Endothelial cell of umbilical vein (primary cell): ENCODE results near the gene CFAP61. TPM values are rescaled to one million over a fixed set of nuclear protein-coding genes. Genes with fewer than 3 reads are reported as not detected.

Experiments used
- BruUV-seq: library from RNA; stranded (reverse); fragments of 400-500 nt; replicated peaks from 2 replicates; lab custom pipeline; 2021; lab: Mats Ljungman, UMichigan
- CTCF ChIA-PET: fragments of 300-600, 350-600 bp; sonication (Branson Sonifier 250); formaldehyde crosslinking; loops from one replicate; lab custom pipeline; 2021; ENCODE audit warnings: antibody characterized with exemption, inconsistent platforms; lab: Charles Lee
- POLR2A ChIA-PET: fragments of 300-600, 350-600 bp; sonication (Branson Sonifier 250); formaldehyde crosslinking; loops from one replicate; lab custom pipeline; 2021; ENCODE audit warnings: antibody characterized with exemption, inconsistent platforms; lab: Charles Lee
- DNase-seq: peaks from one replicate; pipeline ENCODE4 v3.0.0-alpha.2; 2011; ENCODE audit warnings: low read depth, low spot score
- FAIRE-seq: peaks from 2 replicates; lab custom pipeline; 2011; peaks lifted over from hg19 to GRCh38; lab: Jason Lieb, UNC
- H2AFZ ChIP-seq: 2 replicates; pipeline ENCODE4 v1.6.0; 2012; ENCODE audit warnings: low read depth, low read length, control low read depth, inconsistent platforms
- H3K27ac ChIP-seq: 2 replicates; pipeline ENCODE4 v1.5.1; 2011; ENCODE audit warnings: low read depth, mild to moderate bottlenecking, control low read depth, low read length, moderate library complexity; ENCODE audit not compliant: insufficient read depth
- H3K27me3 ChIP-seq, 2 experiments: 2 replicates each; pipeline versions ENCODE4 v1.6.0 to v1.6.1; 2011; ENCODE audit warnings: low read length in 2 of 2, mixed read lengths in 1 of 2; ENCODE audit not compliant: control insufficient read depth in 2 of 2, insufficient read depth in 2 of 2
- H3K36me3 ChIP-seq, 2 experiments: 2 replicates in 1 of 2; 3 replicates in 1 of 2; pipeline ENCODE4 v1.5.1; 2011; ENCODE audit warnings: low read length in 2 of 2, mild to moderate bottlenecking in 1 of 2, moderate library complexity in 1 of 2; ENCODE audit not compliant: control insufficient read depth in 2 of 2, insufficient read depth in 2 of 2; ENCODE audit errors: extremely low read depth in 1 of 2
- H3K4me1 ChIP-seq: 3 replicates; pipeline ENCODE4 v1.5.1; 2011; ENCODE audit warnings: mild to moderate bottlenecking, low read length; ENCODE audit not compliant: control insufficient read depth, insufficient read depth; ENCODE audit errors: extremely low read depth
- H3K4me2 ChIP-seq: 2 replicates; pipeline ENCODE4 v1.6.1; 2011; ENCODE audit warnings: low read length, control low read depth, mixed read lengths; ENCODE audit not compliant: insufficient read depth
- H3K4me3 ChIP-seq, 3 experiments: fragments of 200-600 bp in 1 of 3; sonication (generic), shearing (Covaris generic) in 1 of 3; replicated peaks in 1 of 3; 2 replicates each; pipeline ENCODE4 v1.5.1; 2011 to 2016; ENCODE audit warnings: control low read depth in 3 of 3, low read length in 3 of 3, mild to moderate bottlenecking in 2 of 3, inconsistent platforms in 1 of 3, low read depth in 1 of 3, moderate library complexity in 1 of 3; ENCODE audit not compliant: insufficient read depth in 1 of 3
- H3K79me2 ChIP-seq: 2 replicates; pipeline ENCODE4 v1.6.0; 2012; ENCODE audit warnings: low read length, inconsistent platforms; ENCODE audit not compliant: control insufficient read depth, insufficient read depth
- H3K9ac ChIP-seq: replicated peaks from 2 replicates; pipeline ENCODE3; 2011; ENCODE audit warnings: low read length, control low read depth; ENCODE audit not compliant: insufficient read depth; ENCODE audit errors: extremely low read depth
- H3K9me1 ChIP-seq: replicated peaks from 3 replicates; pipeline ENCODE4 v1.6.0; 2011; ENCODE audit warnings: mild to moderate bottlenecking, low read length; ENCODE audit not compliant: control insufficient read depth, insufficient read depth; ENCODE audit errors: extremely low read depth
- H3K9me3 ChIP-seq: replicated peaks from 2 replicates; pipeline ENCODE4 v1.5.1; 2012; ENCODE audit warnings: low read length, inconsistent platforms; ENCODE audit not compliant: control insufficient read depth, insufficient read depth
- H4K20me1 ChIP-seq: replicated peaks from 2 replicates; pipeline ENCODE3; 2011; ENCODE audit warnings: mild to moderate bottlenecking, low read length; ENCODE audit not compliant: control insufficient read depth, insufficient read depth; ENCODE audit errors: extremely low read depth
- CTCF ChIP-seq, 2 donors: IDR thresholded peaks; 1 replicate in 1 of 2; 2 replicates in 1 of 2; pipeline ENCODE4 v1.5.1; 2011; ENCODE audit warnings: low read length in 2 of 2, mild to moderate bottlenecking in 2 of 2, moderate library complexity in 2 of 2, control low read depth in 1 of 2, inconsistent platforms in 1 of 2, low read depth in 1 of 2; ENCODE audit not compliant: insufficient read depth in 1 of 2; ENCODE audit errors: extremely low read depth in 1 of 2
- EZH2 ChIP-seq: IDR thresholded peaks from 2 replicates; pipeline ENCODE4 v1.6.1; 2012; ENCODE audit warnings: borderline replicate concordance, low read depth, mild to moderate bottlenecking, moderate library complexity, low read length, inconsistent platforms; ENCODE audit not compliant: severe bottlenecking
- FOS ChIP-seq: IDR thresholded peaks from 2 replicates; pipeline ENCODE4 v1.6.1; 2011; ENCODE audit warnings: mild to moderate bottlenecking, low read length, moderate library complexity, borderline replicate concordance; ENCODE audit not compliant: insufficient read depth
- GATA2 ChIP-seq: IDR thresholded peaks from 2 replicates; pipeline ENCODE4 v1.7.0; 2011; ENCODE audit warnings: low read depth, mild to moderate bottlenecking, moderate library complexity, mixed read lengths, low read length; ENCODE audit not compliant: insufficient read length, insufficient read depth
- JUN ChIP-seq: IDR thresholded peaks from 2 replicates; pipeline ENCODE4 v1.6.1; 2011; ENCODE audit warnings: borderline replicate concordance, low read depth; ENCODE audit not compliant: insufficient read length, insufficient read depth
- MAX ChIP-seq: IDR thresholded peaks from 2 replicates; pipeline ENCODE4 v1.6.1; 2011; ENCODE audit not compliant: insufficient read depth, insufficient read length
- MYC ChIP-seq: IDR thresholded peaks from one replicate; pipeline ENCODE4 v1.6.1; 2011; ENCODE audit warnings: mild to moderate bottlenecking, low read depth, low read length
- POLR2A ChIP-seq: IDR thresholded peaks from 2 replicates; pipeline ENCODE4 v1.6.1; 2012; ENCODE audit warnings: low read depth, mild to moderate bottlenecking, control low read depth, low read length
- POLR2AphosphoS5 ChIP-seq: IDR thresholded peaks from 2 replicates; pipeline ENCODE4 v1.6.1; 2012; ENCODE audit warnings: low read depth, mild to moderate bottlenecking, control low read depth, low read length, moderate library complexity; ENCODE audit not compliant: insufficient read depth
- dilution Hi-C: fragments of 300-500 bp; cut with MboI; formaldehyde crosslinking; loops from one replicate; pipeline ENCODE4 v1.15.0; 2019; ENCODE audit warnings: low sequenced_read_pairs; ENCODE audit not compliant: extremely low pct_ligation_motif_present
- intact Hi-C: fragments of 100-400 bp; cut with micrococcal nuclease; formaldehyde crosslinking; loops from one replicate; pipeline ENCODE4 v1.10.0; 2022
- polyA plus RNA-seq, 4 experiments: library from polyadenylated mRNA; depleted of rRNA in 3 of 4; stranded (reverse) in 3 of 4; unstranded in 1 of 4; fragments of >200 nt; gene quantifications; 2 replicates each; pipeline versions ENCODE4 v1.2.1 to v1.2.3, GENCODE V29; 2011 to 2012; ENCODE audit warnings: missing spikeins in 1 of 4
- total RNA-seq: library from RNA; stranded (reverse); gene quantifications from 2 replicates; pipeline ENCODE4 v1.2.3, GENCODE V29; 2021

CFAP61 gene
- total and polyA plus RNA-seq, 2 donors (not counting 3 experiments of a cell fraction or from before 2014, with no cell fraction given) = not detected

GRCh38 chr20:20036756-20037155 is 15.6 kb upstream of the CFAP61 start:
- ChIA-PET POLR2A (no interaction called here), CTCF (interaction anchor here (1.5 to 2.2 kb wide), 2 partner anchors 10 to 16 kb away, joined by 3 to 6 read pairs; partner anchors contain the start of genes CFAP61 and CRNKL1)
- Histone ChIP-seq H3K9me1 (no peaks in the 10 kb centered on the region), H2AFZ (no peak overlapping the region), H3K36me3 (peaks cover 28 to 54% of the 10 kb centered on the region in 2 experiments), H3K4me1 (peaks cover 19% of the 10 kb centered on the region), H3K9me3 (no peaks in the 10 kb centered on the region), H3K4me2 (no peak overlapping the region), H3K4me3 (no peak overlapping the region), H3K9ac (no peak overlapping the region), H3K79me2 (no peaks in the 10 kb centered on the region), H3K27ac (peak overlapping the region; percentile 25), H3K27me3 (no peaks in the 10 kb centered on the region), H4K20me1 (no peaks in the 10 kb centered on the region)
- intact Hi-C loops (no loop called here), dilution Hi-C loops (no loop called here)
- FAIRE-seq (no peak), DNase-seq (no peak)
- no TSS peak for BruUV-seq
- TF ChIP-seq POLR2AphosphoS5 = no peak
- no peak for TF ChIP-seq POLR2A
- no peak for TF ChIP-seq EZH2
- TF ChIP-seq CTCF (IDR thresholded peaks at IDR 0.05; ENCODE audit: extremely low read depth in 1 of 2, insufficient read depth in 1 of 2, low read depth in 1 of 2, low read length in 2 of 2) = no peak
- no peak for TF ChIP-seq MAX
- TF ChIP-seq GATA2 = no peak
- no peak for TF ChIP-seq MYC
- no peak for TF ChIP-seq FOS
- TF ChIP-seq JUN = no peak
